GM12801 (cell line): ENCODE measurements around the gene CYP2U1.

ENCODE experiments used
- CTCF ChIP-seq: IDR thresholded peaks from one replicate; pipeline ENCODE4 v1.5.1; 2011; ENCODE audit warnings: control low read depth; ENCODE audit not compliant: insufficient read length; ENCODE audit errors: extremely low read depth

CYP2U1 gene

GRCh38 chr4:107930821-107931774, at the start of gene CYP2U1:
TSS of gene CYP2U1 (plus strand) at chr4:107931549. CDS start at chr4:107931644, 95 bp downstream.
- no peak for TF ChIP-seq CTCF

- no peak for TF ChIP-seq CTCF
These were observed 45.5 kb upstream of the CYP2U1 start for GRCh38 chr4:107885865-107886264.

- TF ChIP-seq CTCF = no peak
These were observed 43.1 kb upstream of the CYP2U1 start for GRCh38 chr4:107888237-107888636.

GRCh38 chr4:107890779-107891178, 40.6 kb upstream of the CYP2U1 start:
- no peak for TF ChIP-seq CTCF

GRCh38 chr4:107891299-107891698, 40.0 kb upstream of the CYP2U1 start:
- TF ChIP-seq CTCF = no peak

GRCh38 chr4:107893171-107894137, 37.9 kb upstream of the CYP2U1 start:
- TF ChIP-seq CTCF = no peak

- no peak for TF ChIP-seq CTCF
These were observed 37.2 kb upstream of the CYP2U1 start for GRCh38 chr4:107894138-107894603.
